ENCODE results near the gene ZAR1.

ZAR1 gene

GRCh38 chr4:48490680-48491513 is 845 bp downstream of the ZAR1 start:
- DNase-seq = no peak

DNA sequence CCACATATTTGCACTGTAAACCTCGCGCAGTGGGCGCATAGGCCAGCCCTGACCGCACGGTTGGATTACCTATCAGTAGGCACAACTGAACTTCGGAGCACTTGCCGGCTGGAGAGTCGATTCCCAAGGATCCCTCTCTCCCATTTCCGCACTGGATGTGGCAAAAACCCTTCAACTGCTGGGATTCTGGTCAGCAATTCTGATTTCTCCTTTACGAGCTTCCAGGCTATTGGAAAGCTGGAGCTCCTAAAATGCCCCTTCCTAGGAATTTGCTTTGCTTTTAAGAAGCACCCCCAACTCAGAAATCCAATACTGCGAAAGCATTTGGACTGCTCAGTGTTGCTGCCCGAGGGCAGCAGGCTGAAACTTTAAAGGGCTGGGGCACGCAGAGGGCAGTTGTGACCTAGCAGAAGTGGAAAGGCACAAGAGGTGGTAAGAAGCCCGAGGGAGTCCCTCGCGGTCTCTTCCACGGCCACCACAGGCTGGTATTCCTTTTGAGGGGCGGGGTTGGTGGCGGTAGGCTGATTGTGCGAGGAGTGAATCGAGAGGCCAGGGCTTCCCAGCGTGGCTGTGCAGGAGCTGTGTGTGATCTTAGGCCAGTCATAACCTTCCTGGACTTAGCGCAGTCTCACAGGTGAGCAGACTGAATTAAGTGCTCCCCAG is 1.6 kb downstream of the ZAR1 start:
- DNase-seq = no peak

DNA sequence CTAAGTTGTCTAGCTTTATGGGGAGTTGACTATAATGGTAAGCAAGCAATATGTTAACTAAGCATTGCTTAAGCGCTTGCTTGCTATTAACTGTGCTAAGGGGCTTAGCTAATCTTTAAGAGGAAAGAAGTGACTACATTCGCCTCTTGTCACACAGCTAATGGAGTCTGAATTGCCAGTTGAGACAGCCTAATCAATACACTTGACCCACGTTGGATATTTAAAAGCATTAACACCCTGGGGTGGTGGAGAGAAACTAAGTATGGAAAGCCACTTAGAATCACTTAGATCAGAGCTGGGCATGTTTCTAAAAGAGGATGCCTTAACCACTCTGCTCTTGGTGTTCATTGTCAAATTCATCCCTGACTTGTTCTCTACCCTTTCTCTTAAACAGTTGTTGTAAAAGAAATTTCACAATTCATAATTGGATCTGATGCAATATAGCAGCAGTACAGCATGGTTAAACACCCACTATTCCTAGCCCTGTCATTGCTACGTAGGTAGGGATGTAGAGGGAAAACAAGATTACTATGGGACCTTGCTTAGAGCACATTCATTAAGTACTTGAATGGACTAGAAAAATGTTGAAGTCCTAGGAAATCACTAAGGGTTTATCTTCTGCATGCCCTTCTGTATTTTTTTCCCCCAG is 3.5 kb downstream of the ZAR1 start:
- DNase-seq = no peak

GRCh38 chr4:48495941-48496340 is 5.9 kb downstream of the ZAR1 start:
- no peak for DNase-seq

- no peak for DNase-seq
These were observed 8.8 kb downstream of the ZAR1 start for GRCh38 chr4:48498895-48499294.

GRCh38 chr4:48499551-48500066 is 9.6 kb downstream of the ZAR1 start:
- no peak for DNase-seq

DNA sequence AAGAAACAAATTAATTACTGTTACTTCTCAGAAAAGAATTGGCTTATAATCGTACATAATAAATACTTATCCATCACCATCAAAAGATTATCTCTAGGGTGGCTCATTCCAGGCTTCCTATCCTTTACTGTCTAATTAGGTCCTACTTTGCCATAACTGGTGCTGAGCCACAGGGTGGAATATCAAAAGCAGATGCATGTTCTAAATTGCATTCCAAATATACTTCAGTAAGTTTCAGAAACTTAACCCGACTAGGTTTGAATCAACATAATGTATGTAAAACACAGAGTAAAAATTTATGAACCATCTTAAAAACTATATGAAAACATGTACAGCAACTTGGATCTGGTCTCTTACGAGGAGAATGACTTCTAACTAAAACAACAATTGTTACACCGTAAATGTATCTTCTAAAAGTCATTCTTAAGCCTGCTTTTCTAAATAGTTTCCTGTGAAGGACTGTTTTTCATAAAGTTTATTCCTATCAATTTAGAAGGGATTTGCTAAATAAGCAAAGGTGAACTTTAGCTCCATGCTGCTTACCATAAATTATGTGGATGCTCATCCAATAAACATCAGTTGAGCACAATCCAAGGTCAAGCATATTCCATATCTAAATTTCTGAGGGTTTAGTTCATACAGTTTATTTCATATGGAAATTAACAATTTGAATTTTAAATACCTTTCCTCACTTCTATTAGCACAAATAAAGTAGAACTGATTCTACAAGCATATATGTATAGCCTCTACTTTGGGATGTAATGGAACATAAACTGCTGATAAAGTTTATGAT is 13.4 kb downstream of the ZAR1 start:
- no peak for DNase-seq

DNA sequence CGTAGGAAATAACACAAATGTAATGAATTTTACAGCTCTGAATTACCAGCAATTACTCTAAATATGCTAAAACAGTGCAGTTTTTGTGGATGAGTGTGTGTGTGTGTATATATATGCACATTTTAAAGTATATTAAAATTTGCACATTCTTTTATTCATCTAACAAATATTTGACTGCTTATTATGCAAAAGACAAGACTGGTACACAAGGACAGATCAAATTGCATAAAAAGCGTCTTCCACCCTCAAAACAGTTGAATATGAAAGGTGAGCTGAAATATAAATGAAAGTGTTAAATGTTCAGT is 13.9 kb downstream of the ZAR1 start:
- DNase-seq = no peak

- DNase-seq = no peak
These were observed 14.3 kb downstream of the ZAR1 start for GRCh38 chr4:48504352-48504751.

- DNase-seq = no peak
These were observed 16.7 kb downstream of the ZAR1 start for GRCh38 chr4:48506716-48507115.

- DNase-seq = no peak
These were observed 19.5 kb downstream of the ZAR1 start for GRCh38 chr4:48509543-48509942.

DNA sequence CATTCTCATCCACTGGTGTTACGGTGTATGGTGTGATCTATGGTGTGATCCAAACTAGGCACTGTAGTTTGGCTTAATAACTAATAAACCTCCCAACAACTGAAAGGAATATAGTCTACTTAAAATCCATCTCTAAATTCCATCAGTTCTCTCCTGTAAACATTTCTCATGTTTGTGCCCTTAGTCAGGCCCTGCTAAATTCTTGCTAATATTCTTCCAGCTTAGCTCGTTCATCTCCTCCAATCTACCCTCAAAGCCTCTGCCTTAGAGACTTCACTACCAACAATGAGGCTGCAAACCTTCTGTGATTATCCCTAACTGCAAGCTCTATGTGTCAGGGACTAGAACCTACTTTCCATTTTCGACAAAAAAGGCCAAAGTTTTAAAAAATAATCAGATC is 28.1 kb downstream of the ZAR1 start:
- peak; percentile 2 for DNase-seq

- DNase-seq = no peak
These were observed 36.4 kb downstream of the ZAR1 start for GRCh38 chr4:48526406-48526805.

GRCh38 chr4:48538358-48538757 is 48.3 kb downstream of the ZAR1 start:
- DNase-seq = no peak

- DNase-seq = no peak
These were observed 49.5 kb downstream of the ZAR1 start for GRCh38 chr4:48539597-48539996.

DNA sequence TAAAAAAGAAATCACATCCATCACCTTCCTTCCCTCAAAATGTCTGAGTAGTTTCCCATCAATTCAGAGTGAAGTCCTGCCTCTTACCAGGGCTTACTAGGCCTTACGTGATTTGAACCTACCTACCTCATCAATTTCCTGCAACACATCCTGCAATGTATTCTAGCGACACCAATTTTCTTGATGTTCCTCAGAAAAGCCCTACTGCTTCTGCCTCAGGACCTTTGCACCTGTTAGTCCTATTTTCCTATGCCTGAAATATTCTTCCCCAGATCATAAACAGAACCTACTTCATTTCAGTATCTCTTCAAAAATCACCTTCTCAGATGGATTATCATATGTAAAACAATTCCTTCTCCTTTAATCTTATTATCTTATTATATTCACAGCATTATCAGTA is 52.8 kb downstream of the ZAR1 start:
- DNase-seq = no peak

DNA sequence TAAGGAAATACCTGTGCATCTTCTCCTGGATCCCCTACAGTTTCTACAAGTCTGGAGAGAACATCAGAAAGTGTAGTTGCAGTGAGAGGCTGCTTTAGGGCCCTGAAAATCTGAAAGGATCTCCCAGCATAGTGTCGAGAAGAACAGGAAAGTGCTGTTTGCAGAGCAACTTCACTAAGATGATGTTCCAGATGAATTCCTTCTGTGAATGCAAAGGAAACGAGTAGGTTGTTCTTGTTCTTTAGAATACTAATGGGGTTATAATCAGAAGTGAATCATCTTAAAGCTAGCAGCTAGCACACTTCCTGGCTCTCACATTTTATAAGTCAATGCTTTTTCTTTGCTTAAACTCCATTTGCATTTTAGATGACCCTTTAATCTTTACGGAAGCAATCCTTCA is 53.7 kb downstream of the ZAR1 start:
- no peak for DNase-seq
